OCI-LY1 (cell line): ENCODE results near the gene MED26.
A peak's percentile ranks its signal among the peaks of the same experiment; 100 is the strongest.

Source experiments
- H2AFZ ChIP-seq: fragments of 200-600 bp; sonication (generic), shearing (Covaris generic); 2 replicates; pipeline ENCODE4 v1.6.0; 2014; ENCODE audit warnings: antibody characterized with exemption, mild to moderate bottlenecking, low read length
- H3F3A ChIP-seq: fragments of 200-600 bp; sonication (generic), shearing (Covaris generic); 2 replicates; pipeline ENCODE4 v1.6.0; 2014; ENCODE audit warnings: mild to moderate bottlenecking, antibody characterized with exemption, low read length, moderate library complexity; ENCODE audit not compliant: insufficient read depth
- H3K27ac ChIP-seq: fragments of 200-600 bp; sonication (generic); 2 replicates; pipeline ENCODE4 v1.5.1; 2014; ENCODE audit warnings: low read length, mixed run types, mild to moderate bottlenecking, low read depth; ENCODE audit not compliant: poor library complexity, severe bottlenecking
- H3K27me3 ChIP-seq: fragments of 200-600 bp; sonication (generic); 2 replicates; pipeline ENCODE4 v1.6.0; 2014; ENCODE audit warnings: antibody characterized with exemption, mild to moderate bottlenecking, low read length, moderate library complexity; ENCODE audit not compliant: insufficient read depth
- H3K36me3 ChIP-seq: fragments of 200-600 bp; sonication (generic); 2 replicates; pipeline ENCODE4 v1.6.1; 2014; ENCODE audit warnings: mild to moderate bottlenecking, antibody characterized with exemption, low read length, moderate library complexity, mixed read lengths; ENCODE audit not compliant: insufficient read depth
- H3K4me1 ChIP-seq: fragments of 200-600 bp; sonication (generic); 2 replicates; pipeline ENCODE4 v1.5.1; 2014; ENCODE audit warnings: mild to moderate bottlenecking, low read length, moderate library complexity; ENCODE audit not compliant: insufficient read depth, severe bottlenecking
- H3K4me2 ChIP-seq: fragments of 200-600 bp; sonication (generic), shearing (Covaris generic); 2 replicates; pipeline ENCODE4 v1.6.1; 2014; ENCODE audit warnings: low read length
- H3K4me3 ChIP-seq: fragments of 200-600 bp; sonication (generic); 2 replicates; pipeline ENCODE4 v1.5.1; 2014; ENCODE audit warnings: low read length, low read depth, mild to moderate bottlenecking, mixed read lengths; ENCODE audit not compliant: poor library complexity, severe bottlenecking
- H3K79me2 ChIP-seq: fragments of 200-600 bp; shearing (Covaris generic); 2 replicates; pipeline ENCODE4 v1.6.1; 2016; ENCODE audit warnings: mixed run types, low read length, mixed read lengths; ENCODE audit not compliant: insufficient read depth
- H3K9ac ChIP-seq: fragments of 200-600 bp; sonication (generic), shearing (Covaris generic); 2 replicates; pipeline ENCODE4 v1.6.1; 2014; ENCODE audit warnings: mild to moderate bottlenecking, low read length, mixed read lengths
- H3K9me2 ChIP-seq: fragments of 200-600 bp; sonication (generic), shearing (Covaris generic); 2 replicates; pipeline ENCODE4 v1.6.1; 2014; ENCODE audit warnings: low read depth, mild to moderate bottlenecking, low read length, mixed read lengths
- H3K9me3 ChIP-seq: fragments of 200-600 bp; shearing (Covaris generic); 2 replicates; pipeline ENCODE4 v1.6.1; 2014; ENCODE audit warnings: low read length, mixed read lengths
- H4K20me1 ChIP-seq: fragments of 200-600 bp; sonication (generic), shearing (Covaris generic); 2 replicates; pipeline ENCODE4 v1.6.0; 2016; ENCODE audit warnings: mild to moderate bottlenecking, low read length; ENCODE audit not compliant: insufficient read depth
- CTCF ChIP-seq: fragments of 200-600 bp; sonication (generic), shearing (Covaris generic); IDR thresholded peaks from 2 replicates; pipeline ENCODE4 v1.5.1; 2017; ENCODE audit warnings: mild to moderate bottlenecking, antibody characterized with exemption, low read length, moderate library complexity, mixed read lengths
- EZH2 ChIP-seq: fragments of 200-600 bp; sonication (generic), shearing (Covaris generic); IDR thresholded peaks from 2 replicates; pipeline ENCODE4 v1.8.0; 2017; ENCODE audit warnings: borderline replicate concordance, mixed run types, mild to moderate bottlenecking, antibody characterized with exemption, low read length, moderate library complexity, mixed read lengths

Gene MED26

GRCh38 chr19:16638666-16639065, 10.7 kb upstream of the MED26 start:
- H3K79me2 ChIP-seq, result no peaks in the 10 kb centered on the region
- no peak overlapping the region for H3K27ac ChIP-seq
- TF ChIP-seq CTCF, result no peak
- no peak for TF ChIP-seq EZH2

GRCh38 chr19:16637535-16637934, 9.5 kb upstream of the MED26 start:
- Histone ChIP-seq H3K79me2 (no peaks in the 10 kb centered on the region), H3K9me3 (no peaks in the 10 kb centered on the region), H3K4me1 (no peaks in the 10 kb centered on the region), H3K9me2 (no peaks in the 10 kb centered on the region), H3F3A (no peaks in the 10 kb centered on the region), H3K4me3 (no peak overlapping the region), H3K36me3 (peaks cover 75% of the 10 kb centered on the region), H2AFZ (no peak overlapping the region), H3K27ac (peak overlapping the region; percentile 35), H3K9ac (no peak overlapping the region), H3K27me3 (no peaks in the 10 kb centered on the region), H4K20me1 (no peaks in the 10 kb centered on the region), H3K4me2 (no peak overlapping the region)
- no peak for TF ChIP-seq EZH2
- TF ChIP-seq CTCF, result no peak

More at GRCh38 chr19:16638666-16639065, 10.7 kb upstream of the MED26 start:
- H3K4me2 ChIP-seq, result no peak overlapping the region
- H3K36me3 ChIP-seq, result peaks cover 75% of the 10 kb centered on the region
- H3K4me1 ChIP-seq, result no peaks in the 10 kb centered on the region
- H3K4me3 ChIP-seq, result no peak overlapping the region
- no peak overlapping the region for H2AFZ ChIP-seq
- no peak overlapping the region for H3K9ac ChIP-seq
- no peaks in the 10 kb centered on the region for H4K20me1 ChIP-seq
- H3F3A ChIP-seq, result no peaks in the 10 kb centered on the region
- H3K9me2 ChIP-seq, result no peaks in the 10 kb centered on the region
- no peaks in the 10 kb centered on the region for H3K27me3 ChIP-seq
- H3K9me3 ChIP-seq, result no peaks in the 10 kb centered on the region

- Histone ChIP-seq H3K27me3 (no peaks in the 10 kb centered on the region), H2AFZ (no peak overlapping the region), H3K27ac (peak overlapping the region; percentile 98), H3K79me2 (peaks cover 14% of the 10 kb centered on the region), H3F3A (peaks cover 8% of the 10 kb centered on the region), H3K4me2 (no peak overlapping the region), H3K4me3 (no peak overlapping the region), H3K9me3 (no peaks in the 10 kb centered on the region), H3K9me2 (no peaks in the 10 kb centered on the region), H3K4me1 (peaks cover 24% of the 10 kb centered on the region), H3K9ac (no peak overlapping the region), H4K20me1 (no peaks in the 10 kb centered on the region), H3K36me3 (peaks cover 33% of the 10 kb centered on the region)
- no peak for TF ChIP-seq CTCF
- TF ChIP-seq EZH2, result no peak
Measured at GRCh38 chr19:16631465-16631864, 3.5 kb upstream of the MED26 start.
